ENCODE data around the gene TBKBP1.

TBKBP1 gene

DNA sequence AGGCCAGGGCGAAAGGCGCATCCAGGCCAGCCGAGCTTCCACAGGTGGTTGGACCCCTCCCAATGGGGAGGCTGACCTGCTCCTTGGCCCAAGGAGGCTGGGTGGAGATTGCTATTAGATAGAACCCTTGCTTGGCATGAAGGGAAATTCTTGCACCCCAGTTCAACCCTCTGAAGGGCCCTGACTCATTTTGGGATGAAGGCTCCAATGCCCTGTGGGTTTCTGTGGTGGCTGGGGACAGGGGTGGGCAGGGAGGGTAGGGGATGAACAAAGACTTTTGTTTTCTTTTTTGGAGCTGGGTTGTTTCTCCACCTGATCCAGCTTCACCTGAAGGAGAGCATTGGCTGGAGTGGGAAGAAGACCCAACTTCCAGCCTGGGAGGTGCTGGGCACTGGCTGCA is 22.4 kb downstream of the TBKBP1 start:
- DNase-seq (ENCODE audit: low read depth): no peak
- H3K4me3 ChIP-seq (ENCODE audit: low read length): no peak overlapping the region
- TF ChIP-seq, protein P1, sequence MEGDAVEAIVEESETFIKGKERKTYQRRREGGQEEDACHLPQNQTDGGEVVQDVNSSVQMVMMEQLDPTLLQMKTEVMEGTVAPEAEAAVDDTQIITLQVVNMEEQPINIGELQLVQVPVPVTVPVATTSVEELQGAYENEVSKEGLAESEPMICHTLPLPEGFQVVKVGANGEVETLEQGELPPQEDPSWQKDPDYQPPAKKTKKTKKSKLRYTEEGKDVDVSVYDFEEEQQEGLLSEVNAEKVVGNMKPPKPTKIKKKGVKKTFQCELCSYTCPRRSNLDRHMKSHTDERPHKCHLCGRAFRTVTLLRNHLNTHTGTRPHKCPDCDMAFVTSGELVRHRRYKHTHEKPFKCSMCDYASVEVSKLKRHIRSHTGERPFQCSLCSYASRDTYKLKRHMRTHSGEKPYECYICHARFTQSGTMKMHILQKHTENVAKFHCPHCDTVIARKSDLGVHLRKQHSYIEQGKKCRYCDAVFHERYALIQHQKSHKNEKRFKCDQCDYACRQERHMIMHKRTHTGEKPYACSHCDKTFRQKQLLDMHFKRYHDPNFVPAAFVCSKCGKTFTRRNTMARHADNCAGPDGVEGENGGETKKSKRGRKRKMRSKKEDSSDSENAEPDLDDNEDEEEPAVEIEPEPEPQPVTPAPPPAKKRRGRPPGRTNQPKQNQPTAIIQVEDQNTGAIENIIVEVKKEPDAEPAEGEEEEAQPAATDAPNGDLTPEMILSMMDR (IDR thresholded peaks at IDR 0.05; ENCODE audit: insufficient read depth, low read depth, low read length, missing control alignments): no peak

DNA sequence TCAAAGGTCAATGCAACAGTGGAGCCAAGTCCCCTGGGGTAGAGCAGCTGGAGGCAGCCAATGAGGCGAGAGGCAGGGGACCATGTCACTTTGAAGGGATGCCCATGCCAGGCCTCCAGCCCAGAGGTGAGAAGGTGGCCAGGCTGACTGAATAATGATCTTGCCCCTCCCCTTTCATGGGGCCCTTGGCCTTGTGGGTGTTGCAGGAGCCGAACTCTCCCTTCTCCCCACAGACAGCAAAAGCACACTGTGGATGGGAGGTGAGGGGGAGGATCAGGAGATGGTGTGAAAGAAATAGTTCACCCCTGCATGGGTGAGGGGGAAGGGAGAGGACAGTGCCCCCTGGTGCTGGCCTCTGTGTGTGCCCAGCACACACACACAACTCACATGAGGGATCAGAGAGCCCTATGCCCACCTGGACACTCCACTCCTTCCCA is 23.3 kb downstream of the TBKBP1 start:
- no peak for DNase-seq (ENCODE audit: low read depth)
- TF ChIP-seq, protein P1 (IDR thresholded peaks at IDR 0.05; ENCODE audit: insufficient read depth, low read depth, low read length, missing control alignments): no peak
- H3K4me3 ChIP-seq (ENCODE audit: low read length): no peak overlapping the region

DNA sequence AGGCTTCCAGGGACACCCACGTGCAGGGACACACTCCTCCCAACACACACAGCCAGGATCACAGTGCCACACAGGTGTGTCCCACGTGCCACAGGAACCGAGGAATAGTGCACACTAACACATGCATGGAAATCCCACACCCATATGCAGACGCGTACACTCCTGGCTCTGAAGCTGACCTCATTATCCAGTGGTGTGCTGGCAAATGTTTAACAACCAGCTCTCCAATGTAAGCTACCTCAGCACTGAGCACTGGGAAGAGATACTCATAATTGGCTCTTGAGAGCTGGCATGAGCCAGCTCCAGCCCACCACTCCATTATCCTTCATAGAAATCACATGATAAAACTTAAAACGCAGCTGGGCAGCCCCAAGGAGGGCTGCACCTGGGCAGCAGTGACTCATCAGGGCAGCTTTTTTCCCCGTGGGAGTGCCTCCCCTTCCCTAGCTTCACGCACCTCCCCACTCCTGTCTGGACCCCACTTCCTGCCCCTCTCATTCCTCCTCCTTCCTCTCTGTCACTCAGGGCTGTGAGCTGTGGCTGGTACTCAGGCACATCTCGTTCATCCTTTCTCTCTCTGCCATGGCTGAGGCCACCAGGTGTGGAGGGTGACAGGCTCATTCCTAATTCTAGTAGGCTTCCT is 24.1 kb downstream of the TBKBP1 start:
- DNase-seq (ENCODE audit: low read depth): no peak
- TF ChIP-seq, protein P1 (IDR thresholded peaks at IDR 0.05; ENCODE audit: insufficient read depth, low read depth, low read length, missing control alignments): no peak
- H3K4me3 ChIP-seq (ENCODE audit: low read length): no peak overlapping the region

DNA sequence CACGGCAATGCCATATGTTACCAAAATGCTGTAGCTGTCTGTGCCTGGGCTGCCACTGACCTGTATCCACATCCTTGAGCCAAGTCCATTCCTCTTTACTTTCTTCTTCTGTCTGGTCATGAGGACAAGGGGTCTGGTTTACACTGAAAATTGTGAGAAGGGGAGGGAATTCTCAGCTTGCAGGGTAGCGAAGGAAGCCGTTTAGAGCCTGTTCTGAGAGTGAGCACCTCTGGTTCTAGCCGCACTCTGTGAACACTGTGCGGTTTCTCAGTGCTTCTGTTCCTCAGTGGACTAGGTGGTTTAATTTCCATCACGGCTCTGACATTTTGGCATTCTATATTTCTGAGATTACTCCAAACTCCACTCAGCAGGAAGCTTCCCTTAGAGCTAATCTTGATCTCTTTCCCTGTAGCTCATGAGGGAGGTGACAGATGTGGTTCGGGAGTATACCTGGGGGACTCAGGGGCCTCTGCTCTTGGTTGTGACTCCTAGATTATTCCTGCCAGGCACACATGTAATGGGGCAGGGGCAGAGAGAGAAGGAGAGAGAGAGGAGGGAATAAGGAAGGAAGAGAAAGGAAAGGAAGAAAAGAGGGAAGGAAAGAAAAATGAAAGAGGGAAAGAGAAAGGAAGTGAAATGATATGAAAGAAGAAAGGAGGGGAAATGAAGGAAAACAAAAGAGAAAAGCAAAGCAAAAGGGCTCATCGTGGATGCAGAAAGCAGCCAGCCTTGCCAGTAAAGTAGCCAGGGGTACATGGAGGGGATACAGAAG is 24.9 kb downstream of the TBKBP1 start:
- TF ChIP-seq, protein P1 (IDR thresholded peaks at IDR 0.05; ENCODE audit: insufficient read depth, low read depth, low read length, missing control alignments): no peak
- no peak for DNase-seq (ENCODE audit: low read depth)
- no peak overlapping the region for H3K4me3 ChIP-seq (ENCODE audit: low read length)

DNA sequence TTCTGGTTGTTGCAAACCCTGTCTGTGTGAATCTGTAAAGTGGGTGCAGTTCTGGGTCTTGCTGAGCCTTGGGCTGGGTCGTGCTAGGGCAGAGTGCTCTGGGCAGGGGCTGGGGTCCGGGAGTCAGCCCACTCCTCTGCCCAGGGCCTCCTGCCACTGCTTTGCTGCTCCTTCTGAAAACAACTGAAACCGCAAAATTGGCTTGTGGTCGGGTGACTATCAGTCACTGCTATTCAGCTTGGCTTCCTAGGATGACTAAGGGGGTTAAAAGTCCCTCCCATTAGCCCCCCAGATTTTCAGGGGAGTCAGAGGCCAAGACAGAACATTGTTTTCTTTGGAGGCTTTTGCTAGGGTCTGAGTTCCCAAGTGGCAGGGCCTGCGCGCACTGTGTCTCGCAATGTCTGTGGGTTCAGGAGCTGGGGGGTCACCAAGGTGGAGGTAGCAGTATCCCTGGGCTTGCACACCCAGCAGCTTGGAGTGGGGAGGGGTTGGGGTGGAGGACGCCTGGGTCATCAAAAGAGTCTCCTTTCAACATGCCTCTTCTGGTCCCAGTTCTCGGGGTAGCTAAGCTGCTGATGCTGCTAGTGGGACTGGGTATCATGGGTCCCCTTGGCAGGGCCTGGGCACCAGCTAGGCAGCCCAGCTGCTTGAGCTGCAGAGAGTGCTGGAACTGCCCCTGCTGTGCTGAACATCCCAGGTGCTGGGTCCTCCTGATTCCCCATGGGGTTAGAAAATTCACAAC is 25.6 kb downstream of the TBKBP1 start:
- H3K4me3 ChIP-seq (ENCODE audit: low read length): no peak overlapping the region
- TF ChIP-seq, protein P1 (IDR thresholded peaks at IDR 0.05; ENCODE audit: insufficient read depth, low read depth, low read length, missing control alignments): no peak
- DNase-seq (ENCODE audit: low read depth): peak; percentile 34

DNA sequence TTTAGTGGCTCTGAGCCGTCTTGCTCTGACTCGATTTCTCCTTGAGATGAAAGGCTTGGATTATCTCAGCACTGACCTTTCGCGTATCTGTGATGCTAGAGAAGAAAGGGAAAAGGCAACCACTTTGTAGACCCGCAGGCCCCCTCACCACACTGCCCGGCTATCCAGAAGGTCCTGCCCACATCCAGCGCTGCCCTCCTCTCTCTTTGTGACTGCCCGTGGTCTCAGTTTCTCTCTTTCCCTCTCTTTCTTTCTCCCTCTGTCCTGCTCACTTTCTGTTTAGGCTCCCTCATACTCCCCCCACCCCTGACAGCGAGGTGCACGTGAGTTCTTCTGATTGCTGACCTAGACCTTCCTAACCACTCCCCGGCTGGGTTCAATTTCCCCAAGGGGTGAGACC is 26.2 kb downstream of the TBKBP1 start:
- TF ChIP-seq, protein P1 (IDR thresholded peaks at IDR 0.05; ENCODE audit: insufficient read depth, low read depth, low read length, missing control alignments): no peak
- DNase-seq (ENCODE audit: low read depth): no peak
- H3K4me3 ChIP-seq (ENCODE audit: low read length): no peak overlapping the region

Data from epithelial cell of esophagus (primary cell).